Heart left ventricle (tissue), 13 donors: ENCODE data around the gene ACSBG1.

Experiments used
- POLR2A ChIP-seq, 2 donors: fragments of 450-650 bp; IDR thresholded peaks; one replicate each; pipeline ENCODE4 v1.6.1; 2017; ENCODE audit warnings: antibody characterized with exemption in 2 of 2, mild to moderate bottlenecking in 2 of 2, moderate library complexity in 2 of 2
- TF ChIP-seq, protein P1 (sequence below), 12 donors: fragments of 200-600 bp; sonication (generic) in 4 of 12; IDR thresholded peaks; one replicate each; pipeline versions ENCODE4 v1.5.0 to v1.8.0; 2018 to 2022; ENCODE audit warnings: antibody characterized with exemption in 12 of 12, mild to moderate bottlenecking in 5 of 12
- donor health status: ischemic (EF 13 %, LVEDD 7.1; RV severe dilation, severe dysfunction).
- donor health status: DM: no; HTN: yes; CAD: no.
- donor health status: DM: no; HTN: no; CAD: no.
- donor health status: ischemic (EF 25% LVEDD 6.9; RV normal size, moderate dysfunction).
- donor health status: ischemic (EF 25% LVEDD 5.7; RV mildly dilated, moderate dysfunction).
- donor health status: ischemic (EF 35%, LVEDD 5.7; RV mildly dilated, moderate dysfunction).
- donor health status: nonischemic (EF 11% LVEDD 7.7; RV severe dilation, severe dysfunction).
- donor health status: DM: yes; HTN: yes; CAD: no.
- donor health status: PGD.
- donor health status: ischemic (EF 29% LVEDD 5.4; RV normal size, mild dysfunction).
- donor health status: nonischemic (EF 23%, LVEDD 6.1; RV moderate dilation, normal function).

DNA sequence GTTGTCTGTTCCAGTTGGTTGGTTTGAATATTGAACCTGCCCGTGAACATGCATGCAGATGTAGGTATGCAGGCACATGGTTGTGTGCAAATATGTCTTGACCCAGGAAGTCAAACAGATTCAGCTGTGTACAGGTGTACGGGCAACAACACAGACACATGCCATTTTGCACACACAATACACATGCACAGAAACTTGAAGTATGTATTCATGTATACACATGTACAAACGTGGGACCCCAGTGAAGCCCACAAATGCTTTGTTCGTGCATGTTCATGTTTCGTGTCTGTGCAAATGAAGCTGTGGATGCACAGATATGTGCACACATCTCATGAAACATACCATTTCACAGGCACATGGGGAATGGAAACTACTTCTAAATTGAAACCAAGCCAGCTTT is 54.5 kb downstream of the ACSBG1 start:
- TF ChIP-seq, protein P1, sequence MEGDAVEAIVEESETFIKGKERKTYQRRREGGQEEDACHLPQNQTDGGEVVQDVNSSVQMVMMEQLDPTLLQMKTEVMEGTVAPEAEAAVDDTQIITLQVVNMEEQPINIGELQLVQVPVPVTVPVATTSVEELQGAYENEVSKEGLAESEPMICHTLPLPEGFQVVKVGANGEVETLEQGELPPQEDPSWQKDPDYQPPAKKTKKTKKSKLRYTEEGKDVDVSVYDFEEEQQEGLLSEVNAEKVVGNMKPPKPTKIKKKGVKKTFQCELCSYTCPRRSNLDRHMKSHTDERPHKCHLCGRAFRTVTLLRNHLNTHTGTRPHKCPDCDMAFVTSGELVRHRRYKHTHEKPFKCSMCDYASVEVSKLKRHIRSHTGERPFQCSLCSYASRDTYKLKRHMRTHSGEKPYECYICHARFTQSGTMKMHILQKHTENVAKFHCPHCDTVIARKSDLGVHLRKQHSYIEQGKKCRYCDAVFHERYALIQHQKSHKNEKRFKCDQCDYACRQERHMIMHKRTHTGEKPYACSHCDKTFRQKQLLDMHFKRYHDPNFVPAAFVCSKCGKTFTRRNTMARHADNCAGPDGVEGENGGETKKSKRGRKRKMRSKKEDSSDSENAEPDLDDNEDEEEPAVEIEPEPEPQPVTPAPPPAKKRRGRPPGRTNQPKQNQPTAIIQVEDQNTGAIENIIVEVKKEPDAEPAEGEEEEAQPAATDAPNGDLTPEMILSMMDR (IDR thresholded peaks at IDR 0.05), result no peak
- no peak for TF ChIP-seq POLR2A (IDR thresholded peaks at IDR 0.05)
